D721Med (cell line): Measurements from ENCODE around the gene PIGH.
"Not testable (repeated sequence)": the region's sequence is repeated elsewhere in the genome, so short reads cannot be mapped to it uniquely, and the experiment has no call there.

Experiments used
- DNase-seq: peaks from one replicate; pipeline ENCODE4 v3.0.0; 2011; ENCODE audit warnings: low spot score; ENCODE audit not compliant: insufficient read length
- FAIRE-seq: peaks from 2 replicates; lab custom pipeline; 2011; peaks lifted over from hg19 to GRCh38; lab: Jason Lieb, UNC
- CTCF ChIP-seq: IDR thresholded peaks from 2 replicates; pipeline ENCODE4 v1.5.1; 2012; ENCODE audit warnings: mild to moderate bottlenecking, control low read depth; ENCODE audit not compliant: insufficient read depth; ENCODE audit errors: missing control alignments

Gene PIGH

GRCh38 chr14:67609642-67610310 is 9.7 kb upstream of the PIGH start:
- TF ChIP-seq CTCF: no peak
- DNase-seq (no peak), FAIRE-seq (no peak)

GRCh38 chr14:67607646-67608045 is 7.6 kb upstream of the PIGH start:
- TF ChIP-seq CTCF: no peak
- DNase-seq (no peak), FAIRE-seq (no peak)

GRCh38 chr14:67602995-67603545 is 3.0 kb upstream of the PIGH start:
- no peak for TF ChIP-seq CTCF
- no peak for DNase-seq
- no peak for FAIRE-seq

GRCh38 chr14:67602076-67602475 is 2.0 kb upstream of the PIGH start:
- no peak for DNase-seq
- no peak for FAIRE-seq
- no peak for TF ChIP-seq CTCF

GRCh38 chr14:67600562-67600974 is 500 bp upstream of the PIGH start:
- FAIRE-seq, DNase-seq: not testable (repeated sequence)

GRCh38 chr14:67595392-67595791 is 4.7 kb downstream of the PIGH start:
- no peak for TF ChIP-seq CTCF
- FAIRE-seq: no peak
- no peak for DNase-seq

GRCh38 chr14:67593650-67594049 is 6.4 kb downstream of the PIGH start:
- DNase-seq, FAIRE-seq: not testable (repeated sequence)

GRCh38 chr14:67589204-67589770 is 10.8 kb downstream of the PIGH start:
- DNase-seq (no peak), FAIRE-seq (peak; percentile 91)

More at GRCh38 chr14:67589204-67589770, 10.8 kb downstream of the PIGH start:
- TF ChIP-seq CTCF: no peak
